Measurements from ENCODE around the gene SCRN1. TPM values are rescaled to one million over a fixed set of nuclear protein-coding genes. Genes with fewer than 3 reads are reported as not detected.

The SCRN1 gene
- total and polyA plus RNA-seq, 4 donors, result 30.8 to 71.9 (median 44.4) TPM

GRCh38 chr7:30028216-30028748 is 38.7 kb upstream of the SCRN1 start, which contains the start of gene PLEKHA8:
PLEKHA8 (plus strand) TSS chr7:30028412; CDS start chr7:30028763, 351 bp downstream.
- H3K27ac ChIP-seq (ENCODE audit: low read depth in 1 of 2, low read length in 2 of 2), result peak within 1 kb of the TSS; percentile 29 to 73
- no peaks in the 10 kb centered on the region for H3K36me3 ChIP-seq (ENCODE audit: control insufficient read depth in 1 of 2, insufficient read depth in 2 of 2, low read length in 1 of 2)
- WGBS, 2 donors, result 0% methylated on average over 59 to 70 of the region's 70 CpGs
- peak within 1 kb of the TSS; percentile 96 to 97 for H3K4me3 ChIP-seq (ENCODE audit: low read length in 2 of 2)
- intact Hi-C loops (cut with DNase I), result loop anchor here in 1 of 2 donors (5.0 to 10.0 kb wide), 4 partner anchors 39 to 109 kb away; partner anchors contain the start of gene SCRN1
- H3K4me1 ChIP-seq (ENCODE audit: control insufficient read depth in 1 of 2, insufficient read depth in 2 of 2, low read length in 2 of 2), result peaks cover 7% of the 10 kb centered on the region in 2 donors
- ATAC-seq (ENCODE audit: low FRiP score) (peak; percentile 91), DNase-seq (peak; percentile 93 to 95)
- no peaks in the 10 kb centered on the region for H3K9me3 ChIP-seq (ENCODE audit: control insufficient read depth, low read length)
- no peaks in the 10 kb centered on the region for H3K27me3 ChIP-seq (ENCODE audit: control insufficient read depth in 1 of 2, insufficient read depth in 2 of 2, low read length in 1 of 2)

DNA sequence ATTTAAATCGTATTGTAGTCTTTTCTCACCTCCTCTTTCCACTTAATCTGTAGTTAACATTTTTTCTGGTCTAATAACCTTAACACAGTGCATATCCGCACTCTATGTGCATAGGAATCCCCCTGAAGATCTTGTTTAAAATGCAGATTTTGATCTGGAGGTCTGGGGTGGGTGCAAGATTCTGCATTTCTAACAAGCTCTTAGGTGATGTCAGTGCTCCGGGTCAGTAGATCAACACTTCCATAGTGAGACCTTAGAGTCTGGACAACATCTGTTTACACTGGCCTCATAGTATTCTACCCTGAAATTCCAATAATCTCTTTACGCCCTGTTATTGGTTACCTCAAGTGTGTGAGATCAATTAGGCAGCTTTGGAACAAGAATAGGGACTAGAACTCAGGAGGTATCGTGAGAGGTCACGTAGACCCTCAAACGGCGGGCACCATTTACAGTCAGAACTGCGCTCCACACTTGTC is 38.2 kb upstream of the SCRN1 start:
- ATAC-seq (ENCODE audit: low FRiP score) (no peak), DNase-seq (no peak)
- WGBS, 2 donors, result 3 to 6% methylated on average over 9 of the region's 9 CpGs
- intact Hi-C loops (cut with DNase I), result loop anchor here (2.0 to 10.0 kb wide), 5 partner anchors 39 to 110 kb away; partner anchors contain the start of gene SCRN1 (in 2 of the 2)
- Histone ChIP-seq H3K27me3 (ENCODE audit: control insufficient read depth in 1 of 2, insufficient read depth in 2 of 2, low read length in 1 of 2) (no peaks in the 10 kb centered on the region), H3K9me3 (ENCODE audit: control insufficient read depth, low read length) (no peaks in the 10 kb centered on the region), H3K27ac (ENCODE audit: low read depth in 1 of 2, low read length in 2 of 2) (peak overlapping the region; percentile 29 to 73), H3K4me3 (ENCODE audit: low read length in 2 of 2) (peak overlapping the region; percentile 96 to 97), H3K36me3 (ENCODE audit: control insufficient read depth in 1 of 2, insufficient read depth in 2 of 2, low read length in 1 of 2) (no peaks in the 10 kb centered on the region), H3K4me1 (ENCODE audit: control insufficient read depth in 1 of 2, insufficient read depth in 2 of 2, low read length in 2 of 2) (peaks cover 7% of the 10 kb centered on the region in 2 donors)

DNA sequence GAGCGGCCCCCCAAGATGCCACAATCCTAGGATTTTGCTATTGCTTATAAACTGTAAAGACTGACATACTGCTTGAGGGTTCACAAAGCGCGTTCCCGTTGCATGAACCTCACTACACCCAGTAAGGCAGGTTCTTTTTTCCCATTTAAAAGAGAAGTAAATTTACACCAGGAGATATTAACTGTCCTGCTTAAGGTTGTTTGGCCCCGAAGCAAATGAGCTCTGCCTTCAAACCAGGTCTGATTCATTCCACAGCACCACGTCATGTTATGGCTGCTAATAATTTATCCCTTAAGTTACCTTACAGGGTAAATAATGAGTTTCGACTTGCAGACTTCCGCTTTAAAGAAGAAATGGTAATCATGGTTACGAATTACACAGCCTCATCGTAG is 37.5 kb upstream of the SCRN1 start:
- DNase-seq (no peak), ATAC-seq (ENCODE audit: low FRiP score) (peak; percentile 27)
- WGBS, 2 donors, result 0 to 1% methylated on average over 10 of the region's 10 CpGs
- intact Hi-C loops (cut with DNase I), result loop anchor here (2.0 to 10.0 kb wide), 5 partner anchors 38 to 110 kb away; partner anchors contain the start of gene SCRN1 (in 2 of the 2)
- Histone ChIP-seq H3K4me3 (ENCODE audit: low read length in 2 of 2) (peak overlapping the region; percentile 96 to 97), H3K36me3 (ENCODE audit: control insufficient read depth in 1 of 2, insufficient read depth in 2 of 2, low read length in 1 of 2) (no peaks in the 10 kb centered on the region), H3K4me1 (ENCODE audit: control insufficient read depth in 1 of 2, insufficient read depth in 2 of 2, low read length in 2 of 2) (peaks cover 7% of the 10 kb centered on the region in 2 donors), H3K9me3 (ENCODE audit: control insufficient read depth, low read length) (no peaks in the 10 kb centered on the region), H3K27ac (ENCODE audit: low read depth in 1 of 2, low read length in 2 of 2) (peak overlapping the region; percentile 19 to 64), H3K27me3 (ENCODE audit: control insufficient read depth in 1 of 2, insufficient read depth in 2 of 2, low read length in 1 of 2) (no peaks in the 10 kb centered on the region)

GRCh38 chr7:30026229-30027064 is 36.8 kb upstream of the SCRN1 start, which contains the start of gene FKBP14:
FKBP14 (minus strand) TSS chr7:30026702; CDS start chr7:30026508, 194 bp downstream.
- Histone ChIP-seq H3K4me3 (ENCODE audit: low read length in 2 of 2) (peak within 1 kb of the TSS; percentile 97 to 99), H3K27me3 (ENCODE audit: control insufficient read depth in 1 of 2, insufficient read depth in 2 of 2, low read length in 1 of 2) (no peaks in the 10 kb centered on the region), H3K9me3 (ENCODE audit: control insufficient read depth, low read length) (no peaks in the 10 kb centered on the region), H3K36me3 (ENCODE audit: control insufficient read depth in 1 of 2, insufficient read depth in 2 of 2, low read length in 1 of 2) (no peaks in the 10 kb centered on the region), H3K4me1 (ENCODE audit: control insufficient read depth in 1 of 2, insufficient read depth in 2 of 2, low read length in 2 of 2) (peaks cover 7% of the 10 kb centered on the region in 2 donors), H3K27ac (ENCODE audit: low read depth in 1 of 2, low read length in 2 of 2) (peak within 1 kb of the TSS; percentile 19 to 64)
- ATAC-seq (ENCODE audit: low FRiP score), result peak; percentile 96
- WGBS, 2 donors, result 0 to 1% methylated on average over 35 of the region's 35 CpGs
- peak; percentile 98 for DNase-seq
- intact Hi-C loops (cut with DNase I), result loop anchor here (2.0 to 10.0 kb wide), 5 partner anchors 38 to 111 kb away; partner anchors contain the start of gene SCRN1 (in 2 of the 2)

GRCh38 chr7:30023524-30023923 is 33.9 kb upstream of the SCRN1 start:
- intact Hi-C loops (cut with DNase I), result loop anchor here in 1 of 2 donors (10.0 kb wide), 1 partner anchor 69 kb away; no protein-coding TSS in a partner anchor
- Histone ChIP-seq H3K4me1 (ENCODE audit: control insufficient read depth in 1 of 2, insufficient read depth in 2 of 2, low read length in 2 of 2) (peaks cover 4 to 7% of the 10 kb centered on the region in 2 donors), H3K27me3 (ENCODE audit: control insufficient read depth in 1 of 2, insufficient read depth in 2 of 2, low read length in 1 of 2) (no peaks in the 10 kb centered on the region), H3K9me3 (ENCODE audit: control insufficient read depth, low read length) (no peaks in the 10 kb centered on the region), H3K27ac (ENCODE audit: low read depth in 1 of 2, low read length in 2 of 2) (no peak overlapping the region), H3K36me3 (ENCODE audit: control insufficient read depth in 1 of 2, insufficient read depth in 2 of 2, low read length in 1 of 2) (no peaks in the 10 kb centered on the region), H3K4me3 (ENCODE audit: low read length in 2 of 2) (no peak overlapping the region)
- DNase-seq, result no peak
- ATAC-seq (ENCODE audit: low FRiP score), result no peak
- WGBS, 2 donors, result 93 to 96% methylated on average over 6 of the region's 6 CpGs

DNA sequence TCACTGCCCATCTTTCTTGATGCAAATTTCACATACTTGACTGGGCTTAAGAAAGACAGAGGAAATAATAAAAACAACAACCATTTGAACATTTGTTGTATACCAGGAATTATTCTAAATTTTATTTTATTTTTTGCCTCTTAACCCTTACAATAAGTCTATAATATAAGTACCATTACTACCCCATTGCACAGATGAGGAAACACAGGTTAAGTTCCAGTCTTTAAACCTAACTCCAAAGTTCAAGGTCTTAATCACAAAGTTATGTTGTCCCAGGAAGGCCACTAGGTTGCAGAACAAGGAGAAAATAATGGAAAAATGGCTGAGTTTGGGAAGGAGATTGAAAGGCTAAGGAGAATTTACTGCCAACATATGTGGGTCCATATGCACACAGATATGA is 33.4 kb upstream of the SCRN1 start:
- H3K9me3 ChIP-seq (ENCODE audit: control insufficient read depth, low read length), result no peaks in the 10 kb centered on the region
- peaks cover 4 to 7% of the 10 kb centered on the region in 2 donors for H3K4me1 ChIP-seq (ENCODE audit: control insufficient read depth in 1 of 2, insufficient read depth in 2 of 2, low read length in 2 of 2)
- H3K4me3 ChIP-seq (ENCODE audit: low read length in 2 of 2), result no peak overlapping the region
- H3K27me3 ChIP-seq (ENCODE audit: control insufficient read depth in 1 of 2, insufficient read depth in 2 of 2, low read length in 1 of 2), result no peaks in the 10 kb centered on the region
- no peak overlapping the region for H3K27ac ChIP-seq (ENCODE audit: low read depth in 1 of 2, low read length in 2 of 2)
- intact Hi-C loops (cut with DNase I), result loop anchor here in 1 of 2 donors (10.0 kb wide), 1 partner anchor 68 kb away; no protein-coding TSS in a partner anchor
- no peak for DNase-seq
- ATAC-seq (ENCODE audit: low FRiP score), result no peak
- no peaks in the 10 kb centered on the region for H3K36me3 ChIP-seq (ENCODE audit: control insufficient read depth in 1 of 2, insufficient read depth in 2 of 2, low read length in 1 of 2)

DNA sequence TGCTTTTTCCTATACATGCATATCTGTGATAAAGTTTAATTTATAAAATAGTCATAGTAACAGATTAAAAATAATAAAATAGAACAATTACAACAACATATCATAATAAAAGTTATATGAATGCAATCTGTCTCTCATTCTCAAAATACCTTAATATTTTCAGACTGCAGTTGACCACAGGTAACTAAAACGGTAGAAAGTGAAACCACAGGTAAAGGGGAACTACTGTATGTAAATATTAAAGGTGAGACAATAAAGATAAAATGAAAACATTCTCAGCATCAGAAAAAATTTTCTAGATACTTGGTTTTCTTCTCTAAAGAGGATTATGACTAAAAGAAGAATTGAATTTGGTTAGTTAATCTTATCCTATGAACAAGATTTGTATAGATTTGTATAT is 30.9 kb upstream of the SCRN1 start:
- intact Hi-C loops (cut with DNase I), result loop anchor here in 1 of 2 donors (10.0 kb wide), 1 partner anchor 66 kb away; no protein-coding TSS in a partner anchor
- Histone ChIP-seq H3K36me3 (ENCODE audit: control insufficient read depth in 1 of 2, insufficient read depth in 2 of 2, low read length in 1 of 2) (no peaks in the 10 kb centered on the region), H3K9me3 (ENCODE audit: control insufficient read depth, low read length) (no peaks in the 10 kb centered on the region), H3K27ac (ENCODE audit: low read depth in 1 of 2, low read length in 2 of 2) (no peak overlapping the region), H3K27me3 (ENCODE audit: control insufficient read depth in 1 of 2, insufficient read depth in 2 of 2, low read length in 1 of 2) (no peaks in the 10 kb centered on the region), H3K4me1 (ENCODE audit: control insufficient read depth in 1 of 2, insufficient read depth in 2 of 2, low read length in 2 of 2) (peaks cover 2 to 7% of the 10 kb centered on the region in 2 donors), H3K4me3 (ENCODE audit: low read length in 2 of 2) (no peak overlapping the region)
- WGBS, 2 donors, result 71 to 73% methylated on average over 1 of the region's 1 CpG
- DNase-seq (no peak), ATAC-seq (ENCODE audit: low FRiP score) (no peak)

DNA sequence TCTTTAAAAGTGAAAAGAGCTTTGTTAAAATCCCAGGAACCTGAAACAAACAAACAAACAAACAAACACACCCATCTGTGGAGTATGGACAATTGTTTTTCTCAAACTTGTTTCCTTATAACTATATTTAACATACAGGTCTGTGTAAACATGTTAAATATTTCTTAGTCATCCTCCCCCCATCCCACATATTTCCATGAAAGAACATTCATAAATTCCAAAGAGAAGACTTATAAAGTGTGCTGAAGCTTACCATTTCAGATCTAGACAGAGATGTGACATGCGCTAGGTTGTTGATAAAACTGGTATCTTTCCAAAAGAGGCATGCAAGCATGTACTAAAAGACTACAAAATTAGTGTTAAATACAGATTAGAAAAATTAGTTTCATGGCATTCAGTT is 30.4 kb upstream of the SCRN1 start:
- intact Hi-C loops (cut with DNase I), result loop anchor here in 1 of 2 donors (10.0 kb wide), 1 partner anchor 65 kb away; no protein-coding TSS in a partner anchor
- DNase-seq, result no peak
- WGBS, 2 donors, result 96 to 100% methylated on average over 1 of the region's 1 CpG

More for the DNA sequence above, 30.4 kb upstream of the SCRN1 start:
- Histone ChIP-seq H3K27me3 (ENCODE audit: control insufficient read depth in 1 of 2, insufficient read depth in 2 of 2, low read length in 1 of 2) (no peaks in the 10 kb centered on the region), H3K36me3 (ENCODE audit: control insufficient read depth in 1 of 2, insufficient read depth in 2 of 2, low read length in 1 of 2) (no peaks in the 10 kb centered on the region), H3K4me3 (ENCODE audit: low read length in 2 of 2) (no peak overlapping the region), H3K27ac (ENCODE audit: low read depth in 1 of 2, low read length in 2 of 2) (no peak overlapping the region), H3K9me3 (ENCODE audit: control insufficient read depth, low read length) (no peaks in the 10 kb centered on the region), H3K4me1 (ENCODE audit: control insufficient read depth in 1 of 2, insufficient read depth in 2 of 2, low read length in 2 of 2) (peaks cover 0 to 3% of the 10 kb centered on the region in 2 donors)
- no peak for ATAC-seq (ENCODE audit: low FRiP score)

All from aorta (tissue), 5 donors.